ENCODE measurements around the gene FMN2.

FMN2 gene

DNA sequence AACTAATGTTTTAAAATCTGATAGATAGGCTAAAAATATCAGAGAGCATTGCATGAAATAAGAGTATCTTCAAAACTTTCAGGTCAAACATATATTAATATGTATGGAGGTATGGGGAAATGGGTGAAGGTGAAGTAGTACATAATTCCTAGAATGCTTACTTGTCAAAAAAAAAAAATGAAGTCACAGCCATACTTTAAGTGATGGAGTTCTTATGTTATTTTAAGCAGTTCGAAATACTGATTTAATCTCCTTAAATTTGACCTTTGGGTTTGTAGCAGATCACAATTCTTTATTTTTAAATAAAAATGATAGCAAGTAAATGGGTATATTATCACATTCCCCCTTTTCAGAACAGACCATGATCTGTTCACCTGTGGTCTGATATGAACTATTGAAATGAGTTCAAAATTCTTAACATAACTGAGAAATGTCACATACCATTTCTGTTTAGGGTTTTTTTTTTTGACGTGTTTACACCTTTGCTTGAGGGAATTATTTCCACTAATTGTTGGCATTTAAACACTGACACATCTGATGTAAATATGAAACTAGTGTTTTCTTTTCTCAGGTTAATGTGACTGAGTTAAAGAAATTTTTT is 300.1 kb downstream of the FMN2 start:
- H3K4me1 ChIP-seq (ENCODE audit: control insufficient read depth, low read length), result no peaks in the 10 kb centered on the region
- H3K27ac ChIP-seq (ENCODE audit: low read depth, low read length), result no peak overlapping the region
- no peaks in the 10 kb centered on the region for H3K9me2 ChIP-seq (replicated peaks; ENCODE audit: control insufficient read depth, low read length)
- no peaks in the 10 kb centered on the region for H3F3A ChIP-seq (ENCODE audit: control insufficient read depth, insufficient read depth)
- no peaks in the 10 kb centered on the region for H4K20me1 ChIP-seq (ENCODE audit: control insufficient read depth, insufficient read depth, low read depth, low read length)
- no peak overlapping the region for H3K4me2 ChIP-seq (ENCODE audit: low read length)
- no peak overlapping the region for H3K4me3 ChIP-seq (ENCODE audit: low read length)
- no peaks in the 10 kb centered on the region for H3K36me3 ChIP-seq (ENCODE audit: control insufficient read depth, low read length)
- TF ChIP-seq EZH2phosphoT487 (IDR thresholded peaks at IDR 0.05; ENCODE audit: borderline replicate concordance, low read length), result no peak
- TF ChIP-seq, protein P1, sequence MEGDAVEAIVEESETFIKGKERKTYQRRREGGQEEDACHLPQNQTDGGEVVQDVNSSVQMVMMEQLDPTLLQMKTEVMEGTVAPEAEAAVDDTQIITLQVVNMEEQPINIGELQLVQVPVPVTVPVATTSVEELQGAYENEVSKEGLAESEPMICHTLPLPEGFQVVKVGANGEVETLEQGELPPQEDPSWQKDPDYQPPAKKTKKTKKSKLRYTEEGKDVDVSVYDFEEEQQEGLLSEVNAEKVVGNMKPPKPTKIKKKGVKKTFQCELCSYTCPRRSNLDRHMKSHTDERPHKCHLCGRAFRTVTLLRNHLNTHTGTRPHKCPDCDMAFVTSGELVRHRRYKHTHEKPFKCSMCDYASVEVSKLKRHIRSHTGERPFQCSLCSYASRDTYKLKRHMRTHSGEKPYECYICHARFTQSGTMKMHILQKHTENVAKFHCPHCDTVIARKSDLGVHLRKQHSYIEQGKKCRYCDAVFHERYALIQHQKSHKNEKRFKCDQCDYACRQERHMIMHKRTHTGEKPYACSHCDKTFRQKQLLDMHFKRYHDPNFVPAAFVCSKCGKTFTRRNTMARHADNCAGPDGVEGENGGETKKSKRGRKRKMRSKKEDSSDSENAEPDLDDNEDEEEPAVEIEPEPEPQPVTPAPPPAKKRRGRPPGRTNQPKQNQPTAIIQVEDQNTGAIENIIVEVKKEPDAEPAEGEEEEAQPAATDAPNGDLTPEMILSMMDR (IDR thresholded peaks at IDR 0.05; ENCODE audit: low read depth, low read length, poor library complexity, severe bottlenecking), result no peak
- no peaks in the 10 kb centered on the region for H3K9me3 ChIP-seq (ENCODE audit: control insufficient read depth, insufficient read depth, low read length)
- H3K79me2 ChIP-seq (ENCODE audit: control insufficient read depth, low read length), result no peaks in the 10 kb centered on the region
- no peaks in the 10 kb centered on the region for H3K27me3 ChIP-seq (ENCODE audit: control insufficient read depth, low read length)

DNA sequence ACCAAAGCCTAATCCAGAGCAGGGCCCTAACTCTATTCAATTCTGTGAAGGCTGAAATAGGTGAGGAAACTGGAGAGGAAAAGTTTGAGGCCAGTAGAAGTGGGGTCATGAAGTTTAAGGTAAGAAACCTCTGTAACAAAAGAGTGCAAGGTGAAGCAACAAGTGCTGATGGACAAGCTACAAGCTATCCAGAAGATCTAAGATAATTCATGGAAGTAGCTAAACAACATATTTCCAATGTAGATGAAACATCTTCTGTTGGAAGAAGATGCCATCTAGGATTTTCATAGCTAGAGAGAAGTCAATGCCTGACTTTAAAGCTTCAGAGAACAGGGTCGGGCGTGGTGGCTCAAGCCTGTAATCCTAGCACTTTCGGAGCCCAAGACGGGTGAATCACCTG is 302.7 kb downstream of the FMN2 start:
- TF ChIP-seq EZH2phosphoT487 (IDR thresholded peaks at IDR 0.05; ENCODE audit: borderline replicate concordance, low read length), result no peak
- TF ChIP-seq, protein P1 (IDR thresholded peaks at IDR 0.05; ENCODE audit: low read depth, low read length, poor library complexity, severe bottlenecking), result no peak
- H3K79me2 ChIP-seq (ENCODE audit: control insufficient read depth, low read length), result no peaks in the 10 kb centered on the region
- no peak overlapping the region for H3K4me2 ChIP-seq (ENCODE audit: low read length)
- H3K9me3 ChIP-seq (ENCODE audit: control insufficient read depth, insufficient read depth, low read length), result no peaks in the 10 kb centered on the region
- no peaks in the 10 kb centered on the region for H3K27me3 ChIP-seq (ENCODE audit: control insufficient read depth, low read length)
- H3K9me2 ChIP-seq (replicated peaks; ENCODE audit: control insufficient read depth, low read length), result no peaks in the 10 kb centered on the region
- H4K20me1 ChIP-seq (ENCODE audit: control insufficient read depth, insufficient read depth, low read depth, low read length), result no peaks in the 10 kb centered on the region
- no peaks in the 10 kb centered on the region for H3K36me3 ChIP-seq (ENCODE audit: control insufficient read depth, low read length)
- no peaks in the 10 kb centered on the region for H3F3A ChIP-seq (ENCODE audit: control insufficient read depth, insufficient read depth)
- H3K4me1 ChIP-seq (ENCODE audit: control insufficient read depth, low read length), result no peaks in the 10 kb centered on the region
- no peak overlapping the region for H3K4me3 ChIP-seq (ENCODE audit: low read length)
- H3K27ac ChIP-seq (ENCODE audit: low read depth, low read length), result no peak overlapping the region

DNA sequence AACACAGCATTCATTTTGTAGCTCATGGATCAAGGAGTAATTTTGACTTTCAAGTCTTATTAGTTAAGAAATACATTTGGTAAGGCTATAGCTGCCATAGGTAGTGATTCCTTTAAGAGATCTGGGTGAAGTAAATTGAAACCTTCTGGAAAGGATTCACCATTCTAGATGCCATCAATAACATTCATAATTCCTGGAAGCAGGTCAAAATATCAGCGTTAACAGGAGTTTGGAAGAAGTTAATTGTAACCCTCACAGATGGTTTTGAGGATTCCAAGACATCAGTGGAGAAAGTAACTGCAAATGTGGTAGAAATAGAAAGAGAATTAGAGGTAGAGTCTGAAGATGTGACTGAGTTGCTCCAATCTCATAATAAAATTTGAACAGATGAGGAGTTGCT is 303.7 kb downstream of the FMN2 start:
- H3F3A ChIP-seq (ENCODE audit: control insufficient read depth, insufficient read depth), result no peaks in the 10 kb centered on the region
- TF ChIP-seq, protein P1 (IDR thresholded peaks at IDR 0.05; ENCODE audit: low read depth, low read length, poor library complexity, severe bottlenecking), result no peak
- TF ChIP-seq EZH2phosphoT487 (IDR thresholded peaks at IDR 0.05; ENCODE audit: borderline replicate concordance, low read length), result no peak
- H3K27me3 ChIP-seq (ENCODE audit: control insufficient read depth, low read length), result no peaks in the 10 kb centered on the region

More for the DNA sequence above, 303.7 kb downstream of the FMN2 start:
- Histone ChIP-seq H3K9me2 (replicated peaks; ENCODE audit: control insufficient read depth, low read length) (no peaks in the 10 kb centered on the region), H3K9me3 (ENCODE audit: control insufficient read depth, insufficient read depth, low read length) (no peaks in the 10 kb centered on the region), H3K4me3 (ENCODE audit: low read length) (no peak overlapping the region), H3K4me1 (ENCODE audit: control insufficient read depth, low read length) (no peaks in the 10 kb centered on the region), H3K27ac (ENCODE audit: low read depth, low read length) (no peak overlapping the region), H4K20me1 (ENCODE audit: control insufficient read depth, insufficient read depth, low read depth, low read length) (no peaks in the 10 kb centered on the region), H3K79me2 (ENCODE audit: control insufficient read depth, low read length) (no peaks in the 10 kb centered on the region), H3K36me3 (ENCODE audit: control insufficient read depth, low read length) (no peaks in the 10 kb centered on the region), H3K4me2 (ENCODE audit: low read length) (no peak overlapping the region)

Data from DOHH2 (cell line).